ENCODE data around the gene KRT3. TPM values are rescaled to one million over a fixed set of nuclear protein-coding genes. Genes with fewer than 3 reads are reported as not detected.
"Not testable (repeated sequence)": the region's sequence is repeated elsewhere in the genome, so short reads cannot be mapped to it uniquely, and the experiment has no call there.

KRT3 gene
- total and polyA plus RNA-seq, 10 of the 15 experiments (the other 5 are each of a cell fraction or from before 2014, with no cell fraction given) = not detected

- H3K27ac ChIP-seq (ENCODE audit: control insufficient read depth, insufficient read depth) = no peak overlapping the region
- no peaks in the 10 kb centered on the region; a peak in 1 of 4 replicates for H3K27me3 ChIP-seq (replicated peaks in 1 of 2; ENCODE audit: control insufficient read depth in 2 of 2, insufficient read depth in 2 of 2, low read length in 1 of 2)
- RAD21 ChIA-PET (ENCODE audit: unreplicated experiment) = interaction anchor here (1.0 kb wide), 1 partner anchor 19 kb away, joined by 3 read pairs; the partner anchor contains the start of gene KRT76
- H3K4me2 ChIP-seq (ENCODE audit: control insufficient read depth, insufficient read depth) = no peak overlapping the region
- no peaks in the 10 kb centered on the region for H3K9me3 ChIP-seq (replicated peaks; ENCODE audit: control insufficient read depth, insufficient read depth, low read length)
- WGBS (ENCODE audit: insufficient coverage, insufficient replicate concordance, low lambda C conversion rate, missing lambda C conversion rate) = 38% methylated on average over 3 of the region's 3 CpGs
- ATAC-seq (no peak), FAIRE-seq (no peak), DNase-seq (ENCODE audit: low read depth, low spot score) (no peak)
- in situ Hi-C loops (cut with MboI) (no loop called here), intact Hi-C loops (cut with micrococcal nuclease; ENCODE audit: unreplicated experiment) (no loop called here)
- H3K4me3 ChIP-seq = no peak overlapping the region
- H4K20me1 ChIP-seq (ENCODE audit: control insufficient read depth, insufficient read depth) = no peaks in the 10 kb centered on the region
- TF ChIP-seq IRF5 (IDR thresholded peaks at IDR 0.05; ENCODE audit: borderline replicate concordance) = no peak
- TF ChIP-seq PKNOX1 (IDR thresholded peaks at IDR 0.05) = no peak
- TF ChIP-seq ASH2L (IDR thresholded peaks at IDR 0.05; ENCODE audit: borderline replicate concordance, low read depth) = no peak
- TF ChIP-seq ESRRA (IDR thresholded peaks at IDR 0.05; ENCODE audit: low read length) = no peak
- no peak for TF ChIP-seq CBFB (IDR thresholded peaks at IDR 0.05; ENCODE audit: low read depth)
- no peak for TF ChIP-seq ATF7 (IDR thresholded peaks at IDR 0.05; ENCODE audit: low read depth)
- no peak for TF ChIP-seq GATAD2B (conservative IDR thresholded peaks at IDR 0.05; ENCODE audit: low read depth)
- no peak for TF ChIP-seq KAT2A (conservative IDR thresholded peaks at IDR 0.05; ENCODE audit: control insufficient read depth, low read depth, low read length)
- no peaks in the 10 kb centered on the region for H3K4me1 ChIP-seq (ENCODE audit: control insufficient read depth, insufficient read depth, low read length)
- H3K79me2 ChIP-seq (ENCODE audit: control insufficient read depth, insufficient read depth, low read length) = no peaks in the 10 kb centered on the region
- CTCF ChIA-PET = interaction anchor here (0.6 kb wide), 1 partner anchor 74 kb away, joined by 4 read pairs; no protein-coding TSS in a partner anchor
- POLR2A ChIA-PET = interaction anchor here (0.6 kb wide), 1 partner anchor 9 kb away, joined by 3 read pairs; no protein-coding TSS in a partner anchor
- H2AFZ ChIP-seq (ENCODE audit: control insufficient read depth, low read depth, low read length) = no peak overlapping the region
- H3K9ac ChIP-seq (ENCODE audit: control insufficient read depth, insufficient read depth, low read length) = no peak overlapping the region
- BruUV-seq (replicated peaks) = no TSS peak
- SMC1A ChIA-PET (ENCODE audit: uncharacterized antibody, unreplicated experiment) = no interaction called here
- no peaks in the 10 kb centered on the region for H3K36me3 ChIP-seq (ENCODE audit: control insufficient read depth in 2 of 2, insufficient read depth in 2 of 2, low read length in 1 of 2)
These were observed 495 bp upstream of the KRT3 start for GRCh38 chr12:52796429-52796794.

GRCh38 chr12:52795332-52795674, 614 bp downstream of the KRT3 start:
- H3K36me3 ChIP-seq (ENCODE audit: control insufficient read depth in 2 of 2, insufficient read depth in 2 of 2, low read length in 1 of 2); FAIRE-seq; H3K4me1 ChIP-seq (ENCODE audit: control insufficient read depth, insufficient read depth, low read length); H3K9ac ChIP-seq (ENCODE audit: control insufficient read depth, insufficient read depth, low read length); BruUV-seq (replicated peaks); H3K27me3 ChIP-seq (replicated peaks in 1 of 2; ENCODE audit: control insufficient read depth in 2 of 2, insufficient read depth in 2 of 2, low read length in 1 of 2); ATAC-seq; H3K4me3 ChIP-seq; in situ Hi-C loops (cut with MboI); H3K4me2 ChIP-seq (ENCODE audit: control insufficient read depth, insufficient read depth); intact Hi-C loops (cut with micrococcal nuclease; ENCODE audit: unreplicated experiment); SMC1A ChIA-PET (ENCODE audit: uncharacterized antibody, unreplicated experiment); H3K79me2 ChIP-seq (ENCODE audit: control insufficient read depth, insufficient read depth, low read length); H2AFZ ChIP-seq (ENCODE audit: control insufficient read depth, low read depth, low read length); H3K27ac ChIP-seq (ENCODE audit: control insufficient read depth, insufficient read depth); DNase-seq (ENCODE audit: low read depth, low spot score); CTCF ChIA-PET; H3K9me3 ChIP-seq (replicated peaks; ENCODE audit: control insufficient read depth, insufficient read depth, low read length); H4K20me1 ChIP-seq (ENCODE audit: control insufficient read depth, insufficient read depth); POLR2A ChIA-PET: not testable (repeated sequence)
- RAD21 ChIA-PET (ENCODE audit: unreplicated experiment) = interaction anchor here (1.0 kb wide), 1 partner anchor 18 kb away, joined by 3 read pairs; the partner anchor contains the start of gene KRT76
- 4% methylated on average over 2 of the region's 2 CpGs for WGBS (ENCODE audit: insufficient coverage, insufficient replicate concordance, low lambda C conversion rate, missing lambda C conversion rate)

Data from GM12878 (cell line).